ENCODE measurements around the gene KMT2E.

DNA sequence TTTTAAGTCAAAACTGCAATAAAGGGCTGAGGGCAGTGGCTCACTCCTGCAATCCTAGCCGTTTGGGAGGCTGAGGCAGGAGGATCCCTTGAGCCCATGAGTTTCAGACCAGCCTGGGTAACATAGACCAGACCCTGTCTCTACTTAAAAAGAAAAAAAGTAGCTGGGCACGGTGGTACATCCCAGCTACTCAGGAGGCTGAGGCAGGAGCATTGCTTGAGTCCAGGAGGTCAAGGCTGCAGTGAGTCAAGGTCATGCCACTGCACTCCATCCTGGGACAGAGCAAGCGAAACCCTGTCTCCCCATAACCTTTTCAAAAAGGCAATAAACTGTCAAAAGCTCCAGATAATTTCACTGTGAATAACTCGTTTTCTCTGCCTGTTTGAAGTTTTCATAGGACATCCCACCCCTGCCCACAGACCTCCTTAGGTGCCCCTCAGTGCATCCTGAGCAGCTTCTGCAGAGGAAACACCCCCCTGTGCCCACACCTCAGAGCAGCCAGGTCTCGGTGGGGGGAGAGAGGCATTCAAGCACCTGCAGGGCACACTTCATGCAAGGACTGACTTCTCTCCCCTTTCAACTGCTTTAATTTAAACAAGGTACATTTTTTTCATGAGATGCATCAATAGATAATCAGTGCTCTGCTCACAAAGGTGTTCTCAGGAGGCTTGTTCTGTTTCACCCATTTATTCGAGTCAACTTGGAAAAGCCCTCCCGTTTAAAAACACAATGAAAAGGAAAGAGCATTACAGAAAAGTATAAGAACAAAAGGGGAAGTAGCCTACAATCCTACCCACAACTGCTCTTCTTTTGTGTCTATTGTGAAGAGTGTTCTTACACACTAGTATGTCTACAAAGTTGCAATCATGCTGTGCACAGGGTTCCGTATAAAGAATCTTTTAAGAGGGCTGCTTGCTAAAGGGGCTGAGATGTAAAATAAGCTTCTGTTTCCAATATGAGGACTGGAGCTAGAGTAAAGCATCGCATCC is 104.9 kb downstream of the KMT2E start:
- TF ChIP-seq, protein P1, sequence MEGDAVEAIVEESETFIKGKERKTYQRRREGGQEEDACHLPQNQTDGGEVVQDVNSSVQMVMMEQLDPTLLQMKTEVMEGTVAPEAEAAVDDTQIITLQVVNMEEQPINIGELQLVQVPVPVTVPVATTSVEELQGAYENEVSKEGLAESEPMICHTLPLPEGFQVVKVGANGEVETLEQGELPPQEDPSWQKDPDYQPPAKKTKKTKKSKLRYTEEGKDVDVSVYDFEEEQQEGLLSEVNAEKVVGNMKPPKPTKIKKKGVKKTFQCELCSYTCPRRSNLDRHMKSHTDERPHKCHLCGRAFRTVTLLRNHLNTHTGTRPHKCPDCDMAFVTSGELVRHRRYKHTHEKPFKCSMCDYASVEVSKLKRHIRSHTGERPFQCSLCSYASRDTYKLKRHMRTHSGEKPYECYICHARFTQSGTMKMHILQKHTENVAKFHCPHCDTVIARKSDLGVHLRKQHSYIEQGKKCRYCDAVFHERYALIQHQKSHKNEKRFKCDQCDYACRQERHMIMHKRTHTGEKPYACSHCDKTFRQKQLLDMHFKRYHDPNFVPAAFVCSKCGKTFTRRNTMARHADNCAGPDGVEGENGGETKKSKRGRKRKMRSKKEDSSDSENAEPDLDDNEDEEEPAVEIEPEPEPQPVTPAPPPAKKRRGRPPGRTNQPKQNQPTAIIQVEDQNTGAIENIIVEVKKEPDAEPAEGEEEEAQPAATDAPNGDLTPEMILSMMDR (IDR thresholded peaks at IDR 0.05; ENCODE audit: borderline replicate concordance, extremely low read depth, low read length, poor library complexity, severe bottlenecking) = no peak
- TF ChIP-seq EZH2 (IDR thresholded peaks at IDR 0.05; ENCODE audit: borderline replicate concordance, low read depth, low read length, severe bottlenecking) = no peak
